ENCODE results near the gene CACNB4. TPM values are rescaled to one million over a fixed set of nuclear protein-coding genes. Genes with fewer than 3 reads are reported as not detected.
"Not testable (repeated sequence)": the region's sequence is repeated elsewhere in the genome, so short reads cannot be mapped to it uniquely, and the experiment has no call there.

CACNB4 gene
- polyA plus RNA-seq, 3 donors: 11.7 to 16.7 (median 12.2) TPM

DNA sequence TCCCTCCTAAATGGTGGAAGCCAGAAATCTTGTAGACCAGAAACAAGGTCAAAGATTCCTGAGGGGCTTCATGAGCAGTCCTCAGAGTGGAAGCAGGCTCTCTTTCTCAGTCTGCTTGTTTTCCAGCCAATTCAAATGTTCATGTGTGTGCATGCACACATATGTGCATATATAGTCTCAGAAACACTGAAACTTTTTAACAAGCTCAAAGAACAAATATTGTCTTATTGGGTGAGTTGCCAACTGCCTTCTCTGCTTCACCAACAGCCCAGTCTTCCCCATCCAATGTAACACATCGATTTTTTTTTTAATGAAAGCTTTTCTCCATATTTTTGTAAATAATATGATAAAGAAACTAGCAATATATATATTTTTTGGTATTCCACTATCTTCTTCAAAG, 3.7 kb downstream of the CACNB4 start:
- DNase-seq (ENCODE audit: extremely low read depth in 1 of 11, low read depth in 9 of 11, low spot score in 4 of 11): no peak

DNA sequence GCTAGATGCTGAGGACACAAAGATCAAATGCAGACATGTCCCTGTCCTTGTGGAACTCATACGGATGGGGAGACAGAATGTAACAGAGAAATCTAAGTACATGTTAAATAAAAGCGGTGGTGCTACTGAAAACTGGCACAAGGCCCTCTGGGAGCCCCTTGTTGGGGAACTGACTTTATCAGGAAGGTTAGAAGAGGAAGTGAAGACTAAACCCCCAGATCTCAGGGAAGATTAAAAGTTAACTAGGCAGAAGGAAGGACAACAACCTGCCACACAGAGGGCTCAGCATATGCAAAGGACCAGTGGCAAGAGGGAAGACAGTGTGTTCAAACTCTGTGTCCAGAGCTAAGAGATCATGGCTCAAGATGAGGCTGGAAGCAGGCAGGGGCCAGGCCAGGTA, 4.8 kb downstream of the CACNB4 start:
- no peak for DNase-seq (ENCODE audit: extremely low read depth in 1 of 11, low read depth in 9 of 11, low spot score in 4 of 11)

DNA sequence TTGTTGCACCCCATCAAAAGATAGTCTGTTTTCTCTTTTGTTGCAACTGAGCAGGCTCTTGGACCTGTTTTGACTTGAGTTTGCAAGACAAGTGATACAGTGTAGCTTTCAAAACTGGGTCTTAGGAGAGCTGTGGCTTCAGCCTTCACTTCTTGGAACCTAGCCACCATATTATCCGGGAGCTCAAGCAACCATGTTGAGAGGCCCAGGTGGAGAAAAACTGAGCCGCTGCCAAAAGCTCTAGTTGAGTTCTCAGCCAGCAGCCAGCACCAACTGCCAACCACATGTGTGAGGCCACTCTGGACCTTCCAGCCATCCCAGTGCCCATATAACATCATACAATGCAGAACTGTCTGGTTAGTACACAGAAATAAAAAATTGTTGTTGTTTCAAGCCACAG, 5.4 kb downstream of the CACNB4 start:
- DNase-seq (ENCODE audit: extremely low read depth in 1 of 11, low read depth in 9 of 11, low spot score in 4 of 11): no peak

DNA sequence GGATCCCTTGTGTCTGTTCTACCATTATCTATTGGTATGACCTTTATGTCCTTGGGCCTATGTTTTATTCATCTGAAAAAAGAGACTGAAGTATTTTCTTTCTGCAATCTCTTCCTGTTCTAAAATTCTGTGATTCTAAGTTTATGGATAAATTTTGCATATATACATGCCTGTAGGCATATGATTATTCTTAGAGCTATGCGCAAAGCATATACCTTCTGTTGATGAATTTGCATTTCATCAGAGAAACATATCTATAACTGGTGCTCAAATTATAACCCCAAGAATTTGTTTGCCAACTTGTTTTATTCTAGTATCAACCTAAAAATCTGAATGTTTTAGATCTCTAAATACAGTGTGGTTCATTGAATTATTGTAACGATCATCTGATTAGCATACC, 6.7 kb downstream of the CACNB4 start:
- DNase-seq (ENCODE audit: extremely low read depth in 1 of 11, low read depth in 9 of 11, low spot score in 4 of 11): no peak

DNA sequence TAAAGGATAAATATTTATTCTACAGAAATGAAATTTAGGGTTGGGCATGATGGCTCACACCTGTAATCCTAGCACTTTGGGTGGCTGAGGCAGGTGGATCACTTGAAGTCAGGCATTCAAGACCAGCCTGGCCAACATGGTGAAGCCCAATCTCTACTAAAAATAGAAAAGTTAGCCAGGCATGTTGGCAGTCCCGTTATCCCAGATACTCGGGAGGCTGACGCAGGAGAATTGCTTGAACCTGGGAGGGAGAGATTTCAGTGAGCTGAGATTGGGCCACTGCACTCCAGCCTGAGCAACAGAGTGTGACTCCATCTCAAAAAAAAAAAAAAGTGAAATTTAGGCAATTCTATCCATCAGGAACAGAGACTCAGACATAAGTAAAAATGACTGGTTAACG, 8.1 kb downstream of the CACNB4 start:
- not testable (repeated sequence) for DNase-seq (ENCODE audit: extremely low read depth in 1 of 11, low read depth in 9 of 11, low spot score in 4 of 11)

DNA sequence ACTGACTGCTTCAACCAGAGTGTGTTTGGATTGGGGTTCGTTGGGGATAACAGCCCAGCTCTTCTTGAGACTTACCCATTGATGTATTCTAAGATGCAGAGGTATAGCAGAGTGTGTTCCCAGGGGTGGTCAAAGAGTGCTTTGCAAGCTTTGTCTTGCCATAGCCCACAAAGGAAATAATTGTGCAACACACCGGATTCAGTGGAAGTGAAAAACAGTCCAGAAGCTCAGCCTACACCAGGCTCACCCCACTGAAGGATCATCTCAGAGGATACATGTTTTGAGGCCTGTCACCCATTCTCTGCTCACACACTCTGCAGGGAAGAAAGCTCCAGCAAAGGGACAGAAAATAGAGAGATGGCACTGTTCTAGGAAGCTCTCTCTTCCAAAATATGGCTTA, 9.6 kb downstream of the CACNB4 start:
- no peak for DNase-seq (ENCODE audit: extremely low read depth in 1 of 11, low read depth in 9 of 11, low spot score in 4 of 11)

DNA sequence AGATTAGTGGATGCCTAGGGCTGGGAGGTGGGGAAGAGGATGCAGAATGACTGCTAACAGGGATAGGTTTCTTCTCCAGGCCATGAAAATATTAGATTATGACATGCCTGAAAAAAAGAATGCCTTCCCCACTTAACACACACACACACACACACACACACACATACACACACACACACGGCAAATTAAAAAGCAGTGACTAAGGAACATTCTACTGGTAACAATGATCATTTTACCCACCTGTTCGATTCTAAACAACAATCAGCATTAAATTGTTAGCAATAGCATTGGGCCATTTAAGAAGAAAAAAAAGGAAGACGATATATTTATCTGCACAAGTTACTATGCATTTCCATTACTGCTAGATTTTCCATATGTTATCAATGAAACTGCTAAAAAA, 10.8 kb downstream of the CACNB4 start:
- no peak for DNase-seq (ENCODE audit: extremely low read depth in 1 of 11, low read depth in 9 of 11, low spot score in 4 of 11)

DNA sequence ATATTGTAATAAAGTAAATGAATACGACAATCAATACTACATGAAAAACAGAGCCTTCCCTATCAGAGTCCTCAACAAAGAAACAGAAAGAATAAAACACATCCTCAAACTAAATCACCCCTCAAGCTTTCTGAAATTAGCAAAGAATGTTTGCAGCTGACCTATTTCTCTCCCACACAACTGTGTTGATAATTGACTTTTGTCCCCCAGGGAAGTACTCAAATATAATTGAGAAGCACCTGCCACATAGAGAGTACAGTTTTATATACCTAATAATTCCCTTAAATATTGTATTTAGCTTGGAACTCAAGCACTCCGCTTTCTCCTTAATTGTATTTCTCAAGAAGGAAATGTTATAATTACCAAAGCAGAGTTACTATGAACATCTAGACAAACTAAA, 12.6 kb downstream of the CACNB4 start:
- no peak for DNase-seq (ENCODE audit: extremely low read depth in 1 of 11, low read depth in 9 of 11, low spot score in 4 of 11)

DNA sequence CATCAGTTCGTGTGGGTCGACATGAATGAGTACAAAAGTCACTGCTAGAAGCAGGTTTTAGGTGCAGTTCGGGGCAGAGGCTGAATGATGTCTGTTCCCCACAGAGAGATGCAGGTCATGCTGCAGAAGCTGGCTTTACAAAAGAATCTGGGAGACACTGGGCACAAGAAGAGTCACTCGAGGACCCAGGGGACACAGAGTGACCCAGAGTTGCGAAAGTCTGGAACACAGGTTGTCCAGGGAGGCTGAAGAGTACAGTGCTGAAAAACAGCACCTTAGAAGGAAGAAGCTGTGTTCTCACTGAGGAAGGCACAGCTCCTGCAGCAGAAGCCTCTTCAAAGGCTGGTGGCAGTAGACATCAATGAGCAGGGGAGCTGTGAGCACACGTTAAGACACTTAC, 14.8 kb downstream of the CACNB4 start:
- no peak for DNase-seq (ENCODE audit: extremely low read depth in 1 of 11, low read depth in 9 of 11, low spot score in 4 of 11)

DNA sequence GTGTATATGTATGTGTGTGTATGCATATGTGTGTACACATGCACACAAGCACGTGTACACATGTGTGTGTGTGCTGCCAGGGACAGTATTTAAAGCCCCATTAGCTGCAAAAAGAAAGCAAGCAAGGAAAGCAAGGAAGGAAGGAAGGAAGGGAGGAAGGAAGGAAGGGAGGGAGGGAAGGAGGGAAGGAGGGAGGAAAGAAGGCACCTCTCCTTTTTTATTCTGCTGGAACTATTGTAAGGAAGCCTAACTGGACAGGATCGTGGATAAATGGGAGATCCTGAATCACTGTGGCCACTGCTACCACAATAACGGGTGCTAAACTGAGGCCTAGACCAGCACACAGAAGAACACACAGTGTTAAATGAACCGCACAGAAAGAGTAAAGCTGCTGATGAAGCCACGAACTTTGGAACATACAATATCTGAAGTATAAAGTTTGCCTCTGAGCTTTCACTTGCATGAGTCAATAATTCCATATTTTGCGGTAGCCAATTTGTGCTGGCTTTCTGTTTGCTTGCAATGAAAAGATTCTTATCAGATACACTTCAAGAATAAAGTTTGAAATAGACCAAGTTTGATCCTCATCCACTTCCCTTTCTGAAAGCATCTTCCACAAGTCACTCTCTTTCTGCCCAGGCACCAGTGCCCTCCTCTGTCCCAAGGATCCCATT, 15.5 kb downstream of the CACNB4 start:
- DNase-seq (ENCODE audit: extremely low read depth in 1 of 11, low read depth in 9 of 11, low spot score in 4 of 11): no peak

DNA sequence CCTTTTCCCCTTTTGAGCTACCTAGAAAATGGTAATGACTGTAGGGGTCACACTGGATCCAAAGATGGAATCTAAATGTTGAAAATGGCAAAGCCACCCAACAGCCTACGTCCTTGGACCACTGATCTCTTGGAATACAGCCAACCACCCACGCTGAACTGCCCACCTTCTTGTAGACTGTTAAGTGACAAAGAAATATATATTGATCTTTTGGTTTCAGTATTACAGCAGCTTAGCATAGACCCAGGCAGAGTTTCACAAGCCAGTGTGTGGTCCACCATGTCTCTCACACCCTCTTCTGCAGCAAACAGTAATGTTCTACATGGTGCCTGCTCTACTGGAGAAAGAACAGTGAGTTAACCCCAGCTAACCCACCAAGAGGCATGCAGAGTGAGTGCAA, 20.2 kb downstream of the CACNB4 start:
- DNase-seq (ENCODE audit: extremely low read depth in 1 of 11, low read depth in 9 of 11, low spot score in 4 of 11): no peak

DNA sequence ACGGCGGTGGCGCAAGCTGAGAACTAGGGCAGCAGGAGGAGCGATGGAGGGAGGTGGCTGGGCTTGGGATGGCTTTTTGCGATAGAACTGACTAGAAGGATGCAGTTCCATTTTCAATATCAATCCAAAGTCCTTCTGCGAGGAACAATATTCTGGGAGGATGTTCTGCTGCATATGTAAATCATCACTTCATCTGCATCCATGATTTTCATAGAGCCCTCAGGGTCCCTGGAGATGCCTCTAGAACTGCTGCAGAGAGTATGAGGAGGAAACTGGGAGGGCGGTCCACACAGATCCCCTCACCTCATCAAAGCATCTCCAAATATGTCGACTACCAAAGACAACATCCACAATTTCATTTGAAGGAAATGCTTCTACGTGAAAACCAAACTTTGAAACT, 20.8 kb downstream of the CACNB4 start:
- DNase-seq (ENCODE audit: extremely low read depth in 1 of 11, low read depth in 9 of 11, low spot score in 4 of 11): no peak

DNA sequence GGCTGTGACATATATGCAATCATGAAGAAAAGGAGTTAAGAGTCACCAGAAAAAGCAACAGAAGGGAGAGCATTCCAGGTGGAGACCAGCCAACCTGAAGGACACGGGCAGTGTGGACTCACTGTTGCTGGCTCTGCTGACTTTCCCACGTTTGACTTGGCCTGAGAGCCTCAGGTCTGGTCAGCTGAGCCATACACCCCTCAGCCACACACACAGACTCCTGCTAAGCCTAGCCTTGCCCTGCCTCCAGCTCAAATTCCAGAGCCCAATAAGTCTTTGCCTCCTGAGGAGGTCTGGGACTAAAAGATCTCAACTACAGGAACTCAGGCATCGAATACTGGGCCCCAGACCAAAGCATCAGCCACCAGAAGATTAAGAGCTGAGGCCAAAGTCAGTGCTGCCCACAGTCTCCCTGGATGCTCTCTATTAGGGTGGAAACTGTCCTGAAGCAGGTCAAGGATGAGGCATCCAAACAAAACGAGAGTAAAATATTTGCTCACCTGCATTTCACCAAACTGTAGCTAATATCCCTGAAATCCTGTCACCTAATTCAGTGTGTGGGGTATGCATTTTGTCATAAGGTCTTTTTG, 23.3 kb downstream of the CACNB4 start:
- DNase-seq (ENCODE audit: extremely low read depth in 1 of 11, low read depth in 9 of 11, low spot score in 4 of 11): no peak

DNA sequence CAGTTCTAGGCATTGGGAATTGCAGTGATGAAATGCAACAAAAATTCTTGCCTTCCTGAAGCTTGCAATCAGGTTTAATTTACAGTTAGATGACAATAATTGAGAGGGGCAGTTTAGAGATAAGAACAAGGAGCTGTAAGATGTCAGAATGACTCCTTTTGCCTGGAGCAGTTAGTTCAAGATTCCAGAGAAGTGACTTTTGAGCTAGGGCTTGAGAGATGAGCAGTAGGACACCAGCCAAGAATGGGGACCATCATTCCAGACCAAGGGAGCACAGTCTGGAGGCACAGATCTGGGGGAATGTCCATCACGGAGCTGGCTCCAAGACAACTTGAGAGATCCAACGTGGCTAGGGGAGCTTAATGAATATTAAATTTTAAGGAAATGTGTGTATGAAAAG, 26.8 kb downstream of the CACNB4 start:
- DNase-seq (ENCODE audit: extremely low read depth in 1 of 11, low read depth in 9 of 11, low spot score in 4 of 11): no peak

DNA sequence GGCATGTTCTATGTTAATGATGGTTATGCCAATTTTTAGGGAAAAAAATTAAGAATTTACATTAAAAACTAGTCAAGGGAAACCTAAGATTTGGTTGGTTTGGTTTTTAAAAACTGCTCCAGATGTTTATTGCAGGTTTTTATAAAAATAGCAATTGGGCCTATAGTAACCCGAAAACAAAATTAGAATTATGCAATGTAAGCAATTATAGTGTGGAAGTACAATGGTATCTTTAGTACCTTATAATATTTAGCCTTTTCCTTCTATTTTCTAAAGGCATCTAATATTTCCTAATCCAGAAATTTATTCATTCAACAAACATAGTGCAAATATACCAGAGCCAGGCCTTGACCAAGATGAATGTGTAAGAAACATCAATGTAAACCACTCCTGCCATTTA, 27.3 kb downstream of the CACNB4 start:
- no peak for DNase-seq (ENCODE audit: extremely low read depth in 1 of 11, low read depth in 9 of 11, low spot score in 4 of 11)

DNA sequence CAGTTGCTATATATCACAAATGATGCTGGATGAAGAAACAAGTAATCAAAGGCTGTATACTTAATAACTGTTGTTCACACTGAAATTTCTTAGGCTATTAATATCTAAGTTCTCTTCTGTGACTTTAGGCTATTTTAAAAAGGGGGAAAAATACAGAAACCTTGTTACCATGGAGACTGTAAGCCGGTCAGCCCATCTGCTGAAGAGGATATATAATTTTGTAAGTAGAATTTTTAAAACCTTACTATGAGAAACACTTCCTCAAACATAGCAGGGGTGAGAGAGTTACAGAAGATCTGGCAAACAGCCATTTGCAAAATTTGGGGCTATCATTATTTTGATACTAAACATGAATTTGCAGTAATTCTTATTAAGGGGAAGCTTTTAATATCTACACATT, 27.8 kb downstream of the CACNB4 start:
- no peak for DNase-seq (ENCODE audit: extremely low read depth in 1 of 11, low read depth in 9 of 11, low spot score in 4 of 11)

DNA sequence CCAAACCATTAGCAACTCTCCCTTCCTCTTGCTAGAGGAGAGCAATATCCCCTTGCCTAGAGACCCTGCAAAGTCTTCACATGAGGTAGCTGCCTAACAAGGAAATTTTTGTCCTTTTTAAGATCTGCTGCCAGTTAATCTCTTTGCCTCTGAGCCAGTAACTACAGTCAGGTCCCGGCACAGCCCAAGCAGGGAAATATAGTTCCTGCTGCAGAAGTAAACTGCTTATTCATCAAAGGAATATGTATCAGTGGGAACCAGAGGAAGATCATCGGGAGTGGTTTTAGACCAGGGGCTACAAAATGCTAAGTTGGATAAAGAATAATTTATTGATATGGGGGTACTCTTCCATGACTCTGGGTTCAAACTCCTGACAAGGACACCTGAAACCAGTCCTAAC, 30.6 kb downstream of the CACNB4 start:
- DNase-seq (ENCODE audit: extremely low read depth in 1 of 11, low read depth in 9 of 11, low spot score in 4 of 11): no peak

DNA sequence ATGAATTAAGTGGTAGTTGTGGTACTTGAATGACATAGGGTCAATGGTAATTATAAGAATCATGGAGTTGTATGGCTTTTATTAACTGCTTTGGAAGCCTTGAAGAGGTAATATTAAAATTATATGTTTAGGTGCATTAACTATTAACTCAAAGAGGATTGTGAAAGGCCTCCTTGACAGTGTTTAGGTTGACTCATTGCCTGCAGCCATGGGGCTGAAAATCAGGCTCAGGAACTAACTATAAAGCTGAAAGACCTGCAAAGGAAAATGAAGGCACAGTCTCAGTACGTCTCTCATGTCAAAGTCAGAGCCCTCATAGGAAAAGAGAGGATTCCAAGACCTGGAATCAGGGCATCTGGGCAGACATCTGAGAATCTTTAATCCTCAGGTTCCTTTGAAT, 31.0 kb downstream of the CACNB4 start:
- DNase-seq (ENCODE audit: extremely low read depth in 1 of 11, low read depth in 9 of 11, low spot score in 4 of 11): no peak

DNA sequence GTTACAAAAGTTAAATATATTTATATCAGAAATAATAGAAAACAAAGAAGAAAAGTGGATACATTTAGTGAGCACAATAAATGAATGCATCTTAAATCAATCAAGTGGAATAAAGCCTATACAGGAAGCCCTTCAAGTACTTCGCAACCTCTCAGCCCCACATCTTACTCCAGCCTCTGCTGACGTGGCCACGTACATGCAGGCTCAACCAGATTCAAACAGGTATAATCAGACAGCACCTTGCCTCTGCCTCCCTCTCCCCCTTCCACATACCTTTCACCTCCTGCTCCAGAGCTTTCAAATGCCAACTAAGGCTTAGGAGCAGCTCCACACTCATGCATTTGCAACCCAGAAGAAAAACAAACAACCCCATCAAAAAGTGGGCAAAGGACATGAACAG, 32.9 kb downstream of the CACNB4 start:
- DNase-seq (ENCODE audit: extremely low read depth in 1 of 11, low read depth in 9 of 11, low spot score in 4 of 11): no peak

DNA sequence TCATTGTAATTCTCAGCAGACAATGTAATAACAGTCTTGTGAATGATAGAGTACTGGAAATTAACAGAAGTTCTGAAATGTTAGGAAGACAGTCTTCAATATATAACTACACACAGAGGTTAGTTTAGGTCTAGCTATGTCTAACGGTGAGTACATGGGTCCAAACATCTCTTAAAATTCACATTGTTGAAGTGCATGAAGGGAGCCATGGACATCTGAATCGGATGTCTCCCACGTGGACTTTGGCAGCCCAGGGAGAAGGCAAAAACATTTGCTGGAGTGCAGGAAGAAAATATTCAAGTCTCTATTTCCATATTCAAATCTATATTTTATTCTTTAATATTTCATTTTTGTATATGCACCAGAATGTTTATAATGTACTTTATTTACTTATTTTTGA, 34.8 kb downstream of the CACNB4 start:
- DNase-seq (ENCODE audit: extremely low read depth in 1 of 11, low read depth in 9 of 11, low spot score in 4 of 11): no peak

DNA sequence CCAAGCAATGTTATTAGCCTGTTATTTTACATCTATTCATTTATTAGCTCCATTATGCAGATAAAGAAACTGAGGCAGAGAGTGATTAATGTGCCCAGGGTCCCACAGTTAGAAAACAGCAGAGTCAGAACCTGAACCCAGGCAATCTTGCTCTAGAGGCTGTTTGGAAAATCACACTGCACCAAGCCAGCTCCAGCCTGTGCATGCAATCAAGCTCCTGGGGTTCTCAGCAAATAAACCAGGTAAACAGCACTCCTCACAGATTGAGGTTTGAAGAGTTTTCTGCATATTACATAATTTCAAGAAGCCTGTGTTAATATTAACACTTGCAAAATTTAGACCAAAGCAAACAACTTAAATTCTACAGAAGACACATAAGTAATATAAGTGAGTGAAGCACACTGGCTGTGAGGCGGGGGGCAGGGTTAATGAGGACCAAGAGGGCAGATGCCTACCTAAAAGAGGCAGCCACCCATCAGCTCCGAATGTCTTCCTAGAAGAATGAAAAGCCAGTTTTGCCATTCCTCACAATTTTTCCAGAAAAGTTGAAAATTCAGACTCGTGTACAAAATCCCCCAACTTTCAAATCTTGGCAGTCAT, 35.4 kb downstream of the CACNB4 start:
- no peak for DNase-seq (ENCODE audit: extremely low read depth in 1 of 11, low read depth in 9 of 11, low spot score in 4 of 11)
